ENCODE results near the gene FAM171A1.
"Not testable (repeated sequence)": the region's sequence is repeated elsewhere in the genome, so short reads cannot be mapped to it uniquely, and the experiment has no call there.

FAM171A1 gene

GRCh38 chr10:15305161-15305560 lies 65.9 kb downstream of the FAM171A1 start:
- Histone ChIP-seq H3K9me2 (replicated peaks; ENCODE audit: insufficient read depth, low read length) (no peaks in the 10 kb centered on the region), H3K4me2 (ENCODE audit: low read depth, low read length) (no peak overlapping the region), H3K9ac (ENCODE audit: low read length) (no peak overlapping the region), H3K27me3 (replicated peaks; ENCODE audit: insufficient read depth, low read length) (no peaks in the 10 kb centered on the region), H3K36me3 (replicated peaks; ENCODE audit: insufficient read depth, low read length) (no peaks in the 10 kb centered on the region), H3K27ac (ENCODE audit: low read length) (no peak overlapping the region), H3F3A (ENCODE audit: insufficient read depth, low read length) (no peaks in the 10 kb centered on the region), H3K4me1 (ENCODE audit: low read length) (no peaks in the 10 kb centered on the region), H3K79me2 (ENCODE audit: low read length) (no peaks in the 10 kb centered on the region), H2AFZ (ENCODE audit: low read length) (no peak overlapping the region), H4K20me1 (ENCODE audit: insufficient read depth, low read length) (no peaks in the 10 kb centered on the region), H3K9me3 (replicated peaks; ENCODE audit: insufficient read depth, low read length) (no peaks in the 10 kb centered on the region), H3K4me3 (ENCODE audit: low read length) (no peak overlapping the region)
- no peak for DNase-seq
- no peak for TF ChIP-seq EZH2 (optimal IDR thresholded peaks at IDR 0.05; ENCODE audit: low read depth, low read length)
- no peak for TF ChIP-seq EZH2phosphoT487 (IDR thresholded peaks at IDR 0.05; ENCODE audit: low read length)
- no peak for TF ChIP-seq CTCF (IDR thresholded peaks at IDR 0.05; ENCODE audit: low read length)

GRCh38 chr10:15302188-15302956 lies 68.7 kb downstream of the FAM171A1 start:
- not testable (repeated sequence) for H3K79me2 ChIP-seq (ENCODE audit: low read length); H3K36me3 ChIP-seq (replicated peaks; ENCODE audit: insufficient read depth, low read length); H3K9me3 ChIP-seq (replicated peaks; ENCODE audit: insufficient read depth, low read length); H3K4me3 ChIP-seq (ENCODE audit: low read length); H4K20me1 ChIP-seq (ENCODE audit: insufficient read depth, low read length); H3K4me2 ChIP-seq (ENCODE audit: low read depth, low read length); H3F3A ChIP-seq (ENCODE audit: insufficient read depth, low read length); H3K27ac ChIP-seq (ENCODE audit: low read length); DNase-seq; H3K4me1 ChIP-seq (ENCODE audit: low read length); H3K27me3 ChIP-seq (replicated peaks; ENCODE audit: insufficient read depth, low read length); H3K9me2 ChIP-seq (replicated peaks; ENCODE audit: insufficient read depth, low read length); H3K9ac ChIP-seq (ENCODE audit: low read length); H2AFZ ChIP-seq (ENCODE audit: low read length)

- Histone ChIP-seq H3K4me1 (ENCODE audit: low read length) (no peaks in the 10 kb centered on the region), H2AFZ (ENCODE audit: low read length) (no peak overlapping the region), H3F3A (ENCODE audit: insufficient read depth, low read length) (no peaks in the 10 kb centered on the region), H3K27me3 (replicated peaks; ENCODE audit: insufficient read depth, low read length) (no peaks in the 10 kb centered on the region), H3K9me3 (replicated peaks; ENCODE audit: insufficient read depth, low read length) (no peaks in the 10 kb centered on the region), H3K9me2 (replicated peaks; ENCODE audit: insufficient read depth, low read length) (no peaks in the 10 kb centered on the region), H3K4me2 (ENCODE audit: low read depth, low read length) (no peak overlapping the region), H4K20me1 (ENCODE audit: insufficient read depth, low read length) (no peaks in the 10 kb centered on the region), H3K4me3 (ENCODE audit: low read length) (no peak overlapping the region), H3K9ac (ENCODE audit: low read length) (no peak overlapping the region), H3K79me2 (ENCODE audit: low read length) (no peaks in the 10 kb centered on the region), H3K36me3 (replicated peaks; ENCODE audit: insufficient read depth, low read length) (no peaks in the 10 kb centered on the region), H3K27ac (ENCODE audit: low read length) (no peak overlapping the region)
- no peak for DNase-seq
- TF ChIP-seq CTCF (IDR thresholded peaks at IDR 0.05; ENCODE audit: low read length) (no peak), EZH2 (optimal IDR thresholded peaks at IDR 0.05; ENCODE audit: low read depth, low read length) (no peak), EZH2phosphoT487 (IDR thresholded peaks at IDR 0.05; ENCODE audit: low read length) (no peak)
Observed at GRCh38 chr10:15300697-15301096, 70.4 kb downstream of the FAM171A1 start.

GRCh38 chr10:15300145-15300544 lies 70.9 kb downstream of the FAM171A1 start:
- no peaks in the 10 kb centered on the region for H3K36me3 ChIP-seq (replicated peaks; ENCODE audit: insufficient read depth, low read length)
- H3K9me2 ChIP-seq (replicated peaks; ENCODE audit: insufficient read depth, low read length) = no peaks in the 10 kb centered on the region
- H4K20me1 ChIP-seq (ENCODE audit: insufficient read depth, low read length) = no peaks in the 10 kb centered on the region
- no peaks in the 10 kb centered on the region for H3K79me2 ChIP-seq (ENCODE audit: low read length)
- TF ChIP-seq EZH2 (optimal IDR thresholded peaks at IDR 0.05; ENCODE audit: low read depth, low read length) (no peak), CTCF (IDR thresholded peaks at IDR 0.05; ENCODE audit: low read length) (no peak), EZH2phosphoT487 (IDR thresholded peaks at IDR 0.05; ENCODE audit: low read length) (no peak)
- no peak overlapping the region for H2AFZ ChIP-seq (ENCODE audit: low read length)
- DNase-seq = no peak
- H3K9ac ChIP-seq (ENCODE audit: low read length) = no peak overlapping the region
- H3F3A ChIP-seq (ENCODE audit: insufficient read depth, low read length) = no peaks in the 10 kb centered on the region
- H3K4me1 ChIP-seq (ENCODE audit: low read length) = no peaks in the 10 kb centered on the region
- H3K4me3 ChIP-seq (ENCODE audit: low read length) = no peak overlapping the region
- no peaks in the 10 kb centered on the region for H3K9me3 ChIP-seq (replicated peaks; ENCODE audit: insufficient read depth, low read length)
- H3K27me3 ChIP-seq (replicated peaks; ENCODE audit: insufficient read depth, low read length) = no peaks in the 10 kb centered on the region
- H3K27ac ChIP-seq (ENCODE audit: low read length) = no peak overlapping the region
- H3K4me2 ChIP-seq (ENCODE audit: low read depth, low read length) = no peak overlapping the region
